ENCODE results near the gene ERBB4. TPM values are rescaled to one million over a fixed set of nuclear protein-coding genes. Genes with fewer than 3 reads are reported as not detected.

ERBB4 gene
- total RNA-seq, 1 donor from 2014 or later = 9.9 TPM

GRCh38 chr2:212052412-212053159 is 486.0 kb downstream of the ERBB4 start:
- H3K27me3 ChIP-seq (ENCODE audit: control insufficient read depth in 3 of 3, insufficient read depth in 3 of 3, low read length in 3 of 3) = no peaks in the 10 kb centered on the region
- H3K9ac ChIP-seq (ENCODE audit: low read depth in 1 of 3, low read length in 3 of 3) = no peak overlapping the region
- no peak overlapping the region for H3K27ac ChIP-seq (ENCODE audit: low read depth, low read length)
- H3K9me3 ChIP-seq (ENCODE audit: control insufficient read depth in 3 of 3, low read length in 3 of 3) = no peaks in the 10 kb centered on the region
- H3K36me3 ChIP-seq (ENCODE audit: control insufficient read depth in 3 of 3, insufficient read depth in 3 of 3, low read length in 3 of 3) = no peaks in the 10 kb centered on the region
- no peaks in the 10 kb centered on the region for H3K4me1 ChIP-seq (ENCODE audit: control insufficient read depth in 3 of 3, insufficient read depth in 3 of 3, low read length in 3 of 3)
- no peak overlapping the region for H3K4me3 ChIP-seq (ENCODE audit: low read length in 3 of 3)

DNA sequence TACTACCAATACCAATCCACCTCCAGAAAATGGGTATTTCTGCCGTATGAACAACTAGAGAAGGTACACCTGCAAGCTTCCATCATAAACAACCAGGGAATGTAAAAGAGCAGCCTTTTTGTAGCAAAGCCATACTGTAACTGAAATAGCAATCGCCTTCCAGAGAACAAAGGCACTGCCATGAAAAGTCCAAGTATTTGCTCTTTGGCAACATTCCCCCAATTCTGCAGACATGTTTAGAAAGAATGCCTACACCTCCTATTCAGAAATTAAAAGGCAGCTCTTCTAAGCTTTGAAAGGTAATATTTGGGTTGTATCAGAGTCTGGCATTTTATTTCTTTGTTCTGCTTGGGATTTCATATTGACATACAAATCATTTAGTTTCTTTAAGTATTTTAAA is 487.7 kb downstream of the ERBB4 start:
- Histone ChIP-seq H3K4me3 (ENCODE audit: low read length in 3 of 3) (no peak overlapping the region), H3K9me3 (ENCODE audit: control insufficient read depth in 3 of 3, low read length in 3 of 3) (no peaks in the 10 kb centered on the region), H3K9ac (ENCODE audit: low read depth in 1 of 3, low read length in 3 of 3) (no peak overlapping the region), H3K36me3 (ENCODE audit: control insufficient read depth in 3 of 3, insufficient read depth in 3 of 3, low read length in 3 of 3) (no peaks in the 10 kb centered on the region), H3K27ac (ENCODE audit: low read depth, low read length) (no peak overlapping the region), H3K4me1 (ENCODE audit: control insufficient read depth in 3 of 3, insufficient read depth in 3 of 3, low read length in 3 of 3) (no peaks in the 10 kb centered on the region), H3K27me3 (ENCODE audit: control insufficient read depth in 3 of 3, insufficient read depth in 3 of 3, low read length in 3 of 3) (no peaks in the 10 kb centered on the region)

- Histone ChIP-seq H3K36me3 (ENCODE audit: control insufficient read depth in 3 of 3, insufficient read depth in 3 of 3, low read length in 3 of 3) (no peaks in the 10 kb centered on the region), H3K9ac (ENCODE audit: low read depth in 1 of 3, low read length in 3 of 3) (no peak overlapping the region), H3K27me3 (ENCODE audit: control insufficient read depth in 3 of 3, insufficient read depth in 3 of 3, low read length in 3 of 3) (no peaks in the 10 kb centered on the region), H3K27ac (ENCODE audit: low read depth, low read length) (no peak overlapping the region), H3K9me3 (ENCODE audit: control insufficient read depth in 3 of 3, low read length in 3 of 3) (no peaks in the 10 kb centered on the region), H3K4me3 (ENCODE audit: low read length in 3 of 3) (no peak overlapping the region), H3K4me1 (ENCODE audit: control insufficient read depth in 3 of 3, insufficient read depth in 3 of 3, low read length in 3 of 3) (no peaks in the 10 kb centered on the region)
Observed at GRCh38 chr2:212042562-212042961, 496.0 kb downstream of the ERBB4 start.

- Histone ChIP-seq H3K4me1 (ENCODE audit: control insufficient read depth in 3 of 3, insufficient read depth in 3 of 3, low read length in 3 of 3) (peaks cover 0 to 1% (median 0%) of the 10 kb centered on the region in 3 donors), H3K36me3 (ENCODE audit: control insufficient read depth in 3 of 3, insufficient read depth in 3 of 3, low read length in 3 of 3) (no peaks in the 10 kb centered on the region), H3K9me3 (ENCODE audit: control insufficient read depth in 3 of 3, low read length in 3 of 3) (no peaks in the 10 kb centered on the region), H3K9ac (ENCODE audit: low read depth in 1 of 3, low read length in 3 of 3) (no peak overlapping the region), H3K27ac (ENCODE audit: low read depth, low read length) (no peak overlapping the region), H3K4me3 (ENCODE audit: low read length in 3 of 3) (no peak overlapping the region), H3K27me3 (ENCODE audit: control insufficient read depth in 3 of 3, insufficient read depth in 3 of 3, low read length in 3 of 3) (no peaks in the 10 kb centered on the region)
Observed at GRCh38 chr2:212037062-212037461, 501.5 kb downstream of the ERBB4 start.

- no peaks in the 10 kb centered on the region for H3K36me3 ChIP-seq (ENCODE audit: control insufficient read depth in 3 of 3, insufficient read depth in 3 of 3, low read length in 3 of 3)
- no peak overlapping the region for H3K27ac ChIP-seq (ENCODE audit: low read depth, low read length)
- no peak overlapping the region for H3K9ac ChIP-seq (ENCODE audit: low read depth in 1 of 3, low read length in 3 of 3)
- H3K27me3 ChIP-seq (ENCODE audit: control insufficient read depth in 3 of 3, insufficient read depth in 3 of 3, low read length in 3 of 3) = no peaks in the 10 kb centered on the region
- H3K9me3 ChIP-seq (ENCODE audit: control insufficient read depth in 3 of 3, low read length in 3 of 3) = no peaks in the 10 kb centered on the region
- H3K4me1 ChIP-seq (ENCODE audit: control insufficient read depth in 3 of 3, insufficient read depth in 3 of 3, low read length in 3 of 3) = peaks cover 0 to 3% (median 0%) of the 10 kb centered on the region in 3 donors
- no peak overlapping the region for H3K4me3 ChIP-seq (ENCODE audit: low read length in 3 of 3)
Observed at GRCh38 chr2:212034841-212035585, 503.6 kb downstream of the ERBB4 start.

DNA sequence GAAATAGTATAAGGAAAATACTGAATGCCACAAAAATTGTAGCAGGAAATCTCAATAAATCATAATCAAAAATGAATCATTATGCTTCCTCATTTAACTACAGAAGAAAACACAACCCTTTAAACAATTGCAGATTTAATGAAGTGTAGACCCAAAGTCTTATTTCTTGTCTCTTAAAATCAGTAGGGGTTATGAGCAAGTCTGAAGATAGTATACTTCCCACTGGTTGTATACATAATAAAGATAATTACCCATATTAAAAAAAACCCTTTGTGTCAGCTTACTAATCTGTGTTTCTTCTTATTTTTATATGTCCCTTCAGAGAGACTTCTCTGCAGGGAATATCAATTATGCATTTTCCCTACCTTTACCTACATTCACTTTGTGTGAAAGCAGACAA is 504.7 kb downstream of the ERBB4 start:
- H3K9me3 ChIP-seq (ENCODE audit: control insufficient read depth in 3 of 3, low read length in 3 of 3) = no peaks in the 10 kb centered on the region
- no peaks in the 10 kb centered on the region for H3K27me3 ChIP-seq (ENCODE audit: control insufficient read depth in 3 of 3, insufficient read depth in 3 of 3, low read length in 3 of 3)
- peaks cover 0 to 3% (median 0%) of the 10 kb centered on the region in 3 donors for H3K4me1 ChIP-seq (ENCODE audit: control insufficient read depth in 3 of 3, insufficient read depth in 3 of 3, low read length in 3 of 3)
- H3K27ac ChIP-seq (ENCODE audit: low read depth, low read length) = no peak overlapping the region
- H3K9ac ChIP-seq (ENCODE audit: low read depth in 1 of 3, low read length in 3 of 3) = no peak overlapping the region
- H3K36me3 ChIP-seq (ENCODE audit: control insufficient read depth in 3 of 3, insufficient read depth in 3 of 3, low read length in 3 of 3) = no peaks in the 10 kb centered on the region
- H3K4me3 ChIP-seq (ENCODE audit: low read length in 3 of 3) = no peak overlapping the region

DNA sequence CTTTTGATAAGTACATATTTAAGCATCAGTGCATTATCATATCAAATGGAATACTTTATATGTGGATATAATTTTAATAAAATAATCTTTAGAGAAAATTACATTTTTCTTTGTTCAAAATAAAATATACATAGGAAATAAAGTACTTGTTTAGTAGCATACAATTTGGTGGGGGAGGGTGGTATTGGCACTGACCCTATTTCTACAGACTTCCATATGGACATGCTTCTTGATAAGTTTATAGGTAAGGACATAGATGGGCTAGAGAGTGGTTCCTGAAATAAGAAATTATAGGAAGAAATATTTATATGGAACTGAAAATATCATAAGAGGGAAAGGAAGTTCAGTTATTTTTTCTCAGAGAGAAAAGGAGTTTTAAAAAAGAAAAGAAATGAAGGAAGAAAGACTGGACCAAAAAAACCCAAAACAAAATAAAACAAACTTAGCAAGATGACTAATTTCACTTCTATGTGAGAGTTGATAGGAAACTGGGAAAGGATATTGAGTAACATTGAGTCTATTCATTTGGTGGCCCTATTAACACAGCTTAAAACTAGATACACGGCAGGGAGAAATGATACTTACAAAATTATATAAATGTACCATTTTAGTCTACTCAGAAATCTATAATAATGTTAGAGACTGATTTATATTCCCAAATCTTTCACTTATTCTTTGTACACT is 505.9 kb downstream of the ERBB4 start:
- Histone ChIP-seq H3K36me3 (ENCODE audit: control insufficient read depth in 3 of 3, insufficient read depth in 3 of 3, low read length in 3 of 3) (no peaks in the 10 kb centered on the region), H3K27me3 (ENCODE audit: control insufficient read depth in 3 of 3, insufficient read depth in 3 of 3, low read length in 3 of 3) (no peaks in the 10 kb centered on the region), H3K27ac (ENCODE audit: low read depth, low read length) (no peak overlapping the region), H3K4me1 (ENCODE audit: control insufficient read depth in 3 of 3, insufficient read depth in 3 of 3, low read length in 3 of 3) (peaks cover 0 to 3% (median 0%) of the 10 kb centered on the region in 3 donors), H3K9ac (ENCODE audit: low read depth in 1 of 3, low read length in 3 of 3) (no peak overlapping the region), H3K4me3 (ENCODE audit: low read length in 3 of 3) (no peak overlapping the region), H3K9me3 (ENCODE audit: control insufficient read depth in 3 of 3, low read length in 3 of 3) (no peaks in the 10 kb centered on the region)

DNA sequence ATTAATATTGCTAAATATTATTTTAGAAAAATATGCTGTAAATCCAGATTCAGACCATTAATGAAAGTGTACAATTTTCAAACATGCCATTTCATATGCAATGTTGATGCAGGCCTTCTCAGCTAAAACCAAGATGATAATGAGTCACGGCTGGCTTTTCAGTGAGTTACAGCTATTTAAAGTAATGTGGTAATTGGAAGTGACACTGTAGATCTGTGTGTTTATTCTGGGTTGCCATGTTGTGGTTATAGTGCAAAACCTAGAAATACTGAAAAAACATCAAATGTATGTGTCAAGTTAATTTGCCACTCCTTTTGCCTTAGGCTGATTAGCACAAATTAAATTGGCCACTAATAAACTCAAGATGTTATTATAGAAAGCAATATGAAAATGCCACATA is 506.6 kb downstream of the ERBB4 start:
- Histone ChIP-seq H3K4me1 (ENCODE audit: control insufficient read depth in 3 of 3, insufficient read depth in 3 of 3, low read length in 3 of 3) (peaks cover 0 to 3% (median 0%) of the 10 kb centered on the region in 3 donors), H3K27ac (ENCODE audit: low read depth, low read length) (no peak overlapping the region), H3K36me3 (ENCODE audit: control insufficient read depth in 3 of 3, insufficient read depth in 3 of 3, low read length in 3 of 3) (no peaks in the 10 kb centered on the region), H3K9me3 (ENCODE audit: control insufficient read depth in 3 of 3, low read length in 3 of 3) (no peaks in the 10 kb centered on the region), H3K4me3 (ENCODE audit: low read length in 3 of 3) (no peak overlapping the region), H3K27me3 (ENCODE audit: control insufficient read depth in 3 of 3, insufficient read depth in 3 of 3, low read length in 3 of 3) (no peaks in the 10 kb centered on the region), H3K9ac (ENCODE audit: low read depth in 1 of 3, low read length in 3 of 3) (no peak overlapping the region)

GRCh38 chr2:212030709-212031108 is 507.9 kb downstream of the ERBB4 start:
- H3K9me3 ChIP-seq (ENCODE audit: control insufficient read depth in 3 of 3, low read length in 3 of 3) = no peaks in the 10 kb centered on the region
- H3K4me1 ChIP-seq (ENCODE audit: control insufficient read depth in 3 of 3, insufficient read depth in 3 of 3, low read length in 3 of 3) = peaks cover 0 to 3% (median 0%) of the 10 kb centered on the region in 3 donors
- H3K9ac ChIP-seq (ENCODE audit: low read depth in 1 of 3, low read length in 3 of 3) = no peak overlapping the region
- H3K27ac ChIP-seq (ENCODE audit: low read depth, low read length) = no peak overlapping the region
- no peaks in the 10 kb centered on the region for H3K27me3 ChIP-seq (ENCODE audit: control insufficient read depth in 3 of 3, insufficient read depth in 3 of 3, low read length in 3 of 3)
- H3K4me3 ChIP-seq (ENCODE audit: low read length in 3 of 3) = no peak overlapping the region
- no peaks in the 10 kb centered on the region for H3K36me3 ChIP-seq (ENCODE audit: control insufficient read depth in 3 of 3, insufficient read depth in 3 of 3, low read length in 3 of 3)

Data from skeletal muscle tissue (tissue), 4 donors.